HFFc6 (cell line): Measurements from ENCODE around the gene SIGLEC15. TPM values are rescaled to one million over a fixed set of nuclear protein-coding genes. Genes with fewer than 3 reads are reported as not detected.
"Not testable (repeated sequence)": the region's sequence is repeated elsewhere in the genome, so short reads cannot be mapped to it uniquely, and the experiment has no call there.

Source experiments
- DNase-seq: peaks from one replicate; pipeline ENCODE4 v3.0.0-alpha.2; 2018
- H3K27ac Mint-ChIP-seq: 2 replicates; pipeline ENCODE4 v1.8.0; 2020; ENCODE audit warnings: mild to moderate bottlenecking, mixed read lengths
- H3K27me3 Mint-ChIP-seq: 2 replicates; pipeline ENCODE4 v1.8.0; 2021; ENCODE audit warnings: mild to moderate bottlenecking, moderate library complexity, mixed read lengths; ENCODE audit not compliant: insufficient read depth
- H3K36me3 Mint-ChIP-seq: 2 replicates; pipeline ENCODE4 v1.8.0; 2021; ENCODE audit warnings: low read depth, mixed read lengths
- H3K4me1 Mint-ChIP-seq: 2 replicates; pipeline ENCODE4 v1.8.0; 2020; ENCODE audit warnings: low read depth, mixed read lengths
- H3K4me3 Mint-ChIP-seq: 2 replicates; pipeline ENCODE4 v1.8.0; 2020; ENCODE audit warnings: mild to moderate bottlenecking, moderate library complexity, mixed read lengths
- H3K9me3 Mint-ChIP-seq: 2 replicates; pipeline ENCODE4 v1.8.0; 2020; ENCODE audit warnings: mild to moderate bottlenecking, mixed read lengths
- CTCF ChIP-seq: fragments of 200-600 bp; sonication (generic); IDR thresholded peaks from 2 replicates; pipeline ENCODE4 v1.5.0; 2021; ENCODE audit warnings: antibody characterized with exemption, mild to moderate bottlenecking
- total RNA-seq, 6 experiments: library from RNA; stranded (reverse); fragmentation: NEBNext Ultra II Directional; extraction: Animal tissue kit (Norgen Biotek cat#: 25700); gene quantifications; 2 replicates in 1 of 6; 3 replicates in 5 of 6; pipeline ENCODE4 v1.2.3, GENCODE V29; 2021

SIGLEC15 gene
- total RNA-seq, 6 experiments from 2014 or later = 0.40 to 0.91 (median 0.61) TPM

DNA sequence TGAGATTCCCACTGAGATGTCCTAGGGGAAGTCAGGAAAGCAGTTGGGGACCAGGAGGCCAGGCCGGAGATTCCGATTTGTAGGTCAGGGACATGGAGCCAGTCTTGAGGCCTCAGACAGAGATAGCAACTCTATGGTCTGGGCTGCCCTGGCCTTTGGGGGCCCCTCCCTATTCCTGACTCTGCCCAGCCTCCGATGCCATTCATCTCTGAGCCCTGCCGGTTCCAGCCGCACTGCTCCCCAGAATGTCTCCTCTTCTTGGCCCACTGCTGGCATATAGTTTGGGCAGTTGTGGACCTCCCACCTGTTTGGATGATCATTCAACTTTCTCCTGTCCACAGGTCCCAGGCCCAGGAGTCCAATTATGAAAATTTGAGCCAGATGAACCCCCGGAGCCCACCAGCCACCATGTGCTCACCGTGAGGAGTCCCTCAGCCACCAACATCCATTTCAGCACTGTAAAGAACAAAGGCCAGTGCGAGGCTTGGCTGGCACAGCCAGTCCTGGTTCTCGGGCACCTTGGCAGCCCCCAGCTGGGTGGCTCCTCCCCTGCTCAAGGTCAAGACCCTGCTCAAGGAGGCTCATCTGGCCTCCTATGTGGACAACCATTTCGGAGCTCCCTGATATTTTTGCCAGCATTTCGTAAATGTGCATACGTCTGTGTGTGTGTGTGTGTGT is 16.4 kb downstream of the SIGLEC15 start:
- Mint-ChIP-seq H3K27me3 (peaks cover 9% of the 10 kb centered on the region), H3K36me3 (no peaks in the 10 kb centered on the region; the same call in 1 of the 2 replicates), H3K27ac (no peak overlapping the region), H3K4me1 (peaks cover 35% of the 10 kb centered on the region), H3K9me3 (no peaks in the 10 kb centered on the region), H3K4me3 (no peak overlapping the region)
- no peak for TF ChIP-seq CTCF
- no peak for DNase-seq

DNA sequence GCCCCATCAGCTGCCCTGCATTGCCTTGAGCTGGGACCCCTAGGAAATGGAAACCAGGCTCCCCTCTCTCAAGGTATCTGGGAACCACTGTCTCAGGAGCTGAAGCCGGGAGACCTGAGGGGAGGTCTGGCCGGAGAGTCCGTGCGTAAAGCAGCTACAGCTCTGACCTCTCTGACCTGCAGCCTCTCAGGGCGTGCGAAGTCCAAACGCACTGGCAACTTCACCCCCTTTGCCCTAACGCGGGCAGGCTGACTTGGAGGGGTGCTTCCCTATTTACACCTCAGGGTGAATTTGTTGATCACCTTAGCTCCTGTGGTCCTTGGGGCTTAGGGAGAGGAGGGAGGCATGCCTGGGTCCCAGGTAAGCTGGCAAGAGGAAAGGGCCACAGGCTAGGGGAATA is 17.5 kb downstream of the SIGLEC15 start:
- Mint-ChIP-seq H3K4me1 (peaks cover 33% of the 10 kb centered on the region), H3K27ac (no peak overlapping the region), H3K9me3 (no peaks in the 10 kb centered on the region), H3K36me3 (no peaks in the 10 kb centered on the region; the same call in 1 of the 2 replicates), H3K4me3 (no peak overlapping the region), H3K27me3 (peaks cover 7% of the 10 kb centered on the region)
- no peak for TF ChIP-seq CTCF
- no peak for DNase-seq

GRCh38 chr18:45844938-45845337 is 19.5 kb downstream of the SIGLEC15 start:
- H3K27ac Mint-ChIP-seq = no peak overlapping the region
- no peak overlapping the region for H3K4me3 Mint-ChIP-seq
- H3K4me1 Mint-ChIP-seq = peaks cover 24% of the 10 kb centered on the region
- DNase-seq = no peak
- peaks cover 10% of the 10 kb centered on the region for H3K36me3 Mint-ChIP-seq
- no peak for TF ChIP-seq CTCF
- H3K9me3 Mint-ChIP-seq = no peaks in the 10 kb centered on the region
- peaks cover 4% of the 10 kb centered on the region; the same call in 1 of the 2 replicates for H3K27me3 Mint-ChIP-seq

DNA sequence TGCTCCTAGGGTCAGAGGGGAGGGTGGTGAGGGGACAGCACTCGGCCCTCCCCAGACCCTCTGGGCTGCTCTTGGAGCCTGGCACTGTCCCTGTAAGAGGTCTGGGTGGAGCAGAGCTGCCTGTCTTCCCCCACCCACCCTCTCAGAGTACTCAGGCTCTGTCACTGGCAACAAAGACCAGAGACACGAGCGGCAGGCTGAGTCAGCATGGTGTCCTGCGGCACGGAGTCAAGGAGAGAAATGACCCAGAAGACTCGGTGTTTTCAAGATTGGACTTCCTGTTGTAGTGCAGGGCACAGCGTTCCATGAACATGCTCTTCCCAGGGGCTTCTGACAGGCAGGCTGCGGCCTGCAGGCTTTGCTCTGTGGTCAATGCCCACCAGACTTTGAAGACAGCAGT is 19.9 kb downstream of the SIGLEC15 start:
- no peak for TF ChIP-seq CTCF
- Mint-ChIP-seq H3K4me3 (no peak overlapping the region), H3K9me3 (no peaks in the 10 kb centered on the region), H3K27me3 (peaks cover 4% of the 10 kb centered on the region; the same call in 1 of the 2 replicates), H3K27ac (0 out of 2 replicates have a peak overlapping the region, but pooled peaks have one; percentile 3), H3K36me3 (peaks cover 15% of the 10 kb centered on the region), H3K4me1 (peaks cover 21% of the 10 kb centered on the region)
- DNase-seq = no peak

- Mint-ChIP-seq H3K4me1 (peaks cover 13% of the 10 kb centered on the region), H3K36me3 (peaks cover 28% of the 10 kb centered on the region), H3K9me3 (no peaks in the 10 kb centered on the region), H3K4me3 (no peak overlapping the region), H3K27ac (no peak overlapping the region), H3K27me3 (peaks cover 4% of the 10 kb centered on the region; the same call in 1 of the 2 replicates)
- no peak for DNase-seq
- no peak for TF ChIP-seq CTCF
Observed at GRCh38 chr18:45847119-45847518, 21.6 kb downstream of the SIGLEC15 start.

DNA sequence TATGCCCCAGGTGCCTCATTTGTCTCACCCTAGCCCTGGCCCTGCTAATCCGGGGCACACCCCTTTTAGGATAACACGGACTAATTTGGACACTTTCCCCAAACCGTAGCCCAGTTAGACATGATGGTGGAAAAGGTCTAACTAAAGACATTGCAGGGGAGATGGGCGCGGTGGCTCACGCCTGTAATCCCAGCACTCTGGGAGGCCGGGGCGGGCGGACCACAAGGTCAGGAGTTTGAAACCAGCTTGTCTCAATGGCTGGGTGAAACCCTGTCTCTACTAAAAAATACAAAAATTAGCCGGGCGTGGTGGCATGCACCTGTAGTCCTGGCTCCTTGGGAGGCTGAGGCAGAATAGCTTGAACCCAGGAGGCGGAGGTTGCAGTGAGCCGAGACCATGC is 23.2 kb downstream of the SIGLEC15 start:
- H3K9me3 Mint-ChIP-seq, DNase-seq, H3K27ac Mint-ChIP-seq, H3K4me1 Mint-ChIP-seq, H3K4me3 Mint-ChIP-seq, H3K27me3 Mint-ChIP-seq: not testable (repeated sequence)
- H3K36me3 Mint-ChIP-seq = peaks cover 36% of the 10 kb centered on the region
